HG02588 (cell line): ENCODE measurements around the gene GPN1.
"Not testable (repeated sequence)": the region's sequence is repeated elsewhere in the genome, so short reads cannot be mapped to it uniquely, and the experiment has no call there.

ENCODE experiments used
- ATAC-seq: cut with Tn5 transposase; IDR thresholded peaks from one replicate; pipeline ENCODE4 v1.9.1; 2021; ENCODE audit warnings: mild to moderate bottlenecking, moderate library complexity; ENCODE audit not compliant: unreplicated experiment

Gene GPN1

DNA sequence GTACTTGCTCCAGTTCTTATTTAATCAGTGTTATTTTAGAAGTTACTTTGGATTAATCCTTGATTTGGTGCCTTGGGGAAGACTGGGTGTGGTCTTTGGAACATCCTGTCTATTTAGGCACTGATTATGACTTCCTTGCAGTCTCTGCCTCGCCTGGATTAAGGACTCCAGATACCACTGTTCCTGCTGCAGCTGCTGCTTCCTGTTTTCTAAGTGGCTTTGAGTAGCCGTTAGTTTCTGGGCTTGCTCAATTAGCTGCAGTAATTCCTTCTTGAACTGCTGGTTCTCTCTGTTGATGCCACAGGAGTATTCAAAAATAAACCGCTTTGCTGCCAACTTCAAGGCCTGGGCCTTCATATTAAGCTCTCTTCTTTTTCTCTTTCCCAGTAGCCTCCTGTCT is 1.9 kb upstream of the GPN1 start:
- not testable (repeated sequence) for ATAC-seq

DNA sequence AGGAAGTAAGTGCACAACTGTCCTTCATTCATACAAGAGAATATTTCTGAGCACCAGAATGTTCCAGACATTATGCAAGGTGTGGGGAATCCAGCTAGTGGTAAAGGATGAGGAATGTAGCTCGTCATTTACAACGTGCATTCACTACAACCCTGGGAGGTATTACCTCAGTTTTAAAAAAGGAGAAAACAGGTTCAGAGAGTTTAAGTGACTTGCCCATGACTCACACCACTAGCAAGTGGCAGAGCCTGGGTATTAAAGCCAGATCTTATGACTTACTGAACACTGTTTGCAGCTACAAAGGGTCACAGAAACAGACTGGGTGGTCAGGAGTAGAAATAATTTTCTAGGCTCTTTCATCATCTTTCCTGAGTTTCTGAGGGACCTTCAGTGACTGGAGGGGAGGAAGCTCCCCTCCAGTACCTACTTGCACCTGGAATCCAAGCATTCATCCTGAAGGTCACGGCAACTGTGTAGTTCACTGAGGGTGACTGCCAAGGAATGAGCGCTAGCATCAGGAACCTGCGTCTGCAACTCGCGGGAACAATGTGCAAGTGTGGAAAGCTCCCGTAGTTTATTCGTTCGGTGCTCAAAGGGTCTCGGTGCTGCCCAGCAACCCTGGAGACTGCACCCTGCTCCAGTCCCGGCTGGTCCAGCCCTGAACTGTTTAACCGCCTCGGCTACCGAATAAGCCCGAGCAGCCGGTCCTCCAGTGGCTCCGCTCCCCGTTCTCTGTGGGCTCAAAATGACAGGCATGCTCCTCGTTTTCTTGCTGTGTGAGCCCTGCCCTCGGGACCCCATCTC is 685 bp upstream of the GPN1 start:
- peak; percentile 8 for ATAC-seq

DNA sequence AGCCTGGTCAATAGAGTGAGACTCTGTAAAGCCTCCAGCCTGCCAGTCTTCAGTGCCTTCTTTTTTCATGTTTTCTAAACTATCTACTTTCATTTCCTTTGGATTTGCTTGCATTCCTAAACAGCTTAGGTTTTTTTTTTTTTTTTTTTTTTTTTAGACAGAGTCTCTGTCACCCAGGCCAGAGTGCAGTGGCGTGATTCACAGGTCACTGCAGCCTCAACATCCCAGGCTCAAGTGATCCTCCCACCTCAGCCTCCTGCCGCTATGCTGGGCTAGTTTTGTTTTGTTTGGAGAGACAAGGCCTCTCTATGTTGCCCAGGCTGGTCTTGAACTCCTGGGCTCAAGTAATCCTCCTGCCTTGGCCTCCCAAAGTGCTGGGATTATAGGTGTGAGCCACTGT is 1.4 kb downstream of the GPN1 start:
- ATAC-seq: not testable (repeated sequence)

DNA sequence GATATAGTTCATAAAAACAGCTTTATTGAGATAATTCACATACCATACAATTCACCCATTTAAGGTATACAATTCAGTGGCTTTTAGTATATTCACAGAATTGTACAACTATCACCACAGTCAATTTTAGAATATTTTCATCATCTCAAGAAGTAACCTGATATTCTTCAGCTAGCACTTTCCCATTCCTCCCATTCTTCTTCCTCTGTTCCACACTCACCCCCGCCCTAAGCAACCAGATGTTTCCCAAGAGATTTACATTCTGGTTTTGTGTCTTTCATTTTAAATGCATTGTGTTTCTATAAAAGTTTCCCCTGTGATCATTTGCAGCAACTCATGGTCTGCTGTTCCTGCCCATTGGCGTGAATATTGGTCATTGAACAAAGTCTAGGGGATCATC is 5.4 kb downstream of the GPN1 start:
- ATAC-seq: no peak

DNA sequence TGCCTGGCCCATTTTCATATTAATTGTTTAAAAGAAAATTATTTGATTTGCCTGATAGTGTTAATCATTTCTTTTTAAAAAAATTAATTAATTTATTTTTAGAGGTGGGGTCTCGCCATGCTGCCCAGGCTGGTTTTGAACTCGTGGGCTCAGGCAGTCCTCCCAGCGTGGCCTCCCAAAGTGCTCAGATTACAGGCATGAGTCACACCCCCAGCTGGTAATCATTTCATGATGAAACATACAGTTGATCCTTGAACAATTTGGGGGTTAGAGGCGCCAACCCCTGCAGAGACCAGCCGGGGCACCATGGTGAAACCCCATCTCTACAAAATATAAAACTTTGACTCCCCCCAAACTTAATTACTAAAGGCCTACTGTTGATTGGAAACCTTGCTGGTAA is 7.9 kb downstream of the GPN1 start:
- no peak for ATAC-seq

DNA sequence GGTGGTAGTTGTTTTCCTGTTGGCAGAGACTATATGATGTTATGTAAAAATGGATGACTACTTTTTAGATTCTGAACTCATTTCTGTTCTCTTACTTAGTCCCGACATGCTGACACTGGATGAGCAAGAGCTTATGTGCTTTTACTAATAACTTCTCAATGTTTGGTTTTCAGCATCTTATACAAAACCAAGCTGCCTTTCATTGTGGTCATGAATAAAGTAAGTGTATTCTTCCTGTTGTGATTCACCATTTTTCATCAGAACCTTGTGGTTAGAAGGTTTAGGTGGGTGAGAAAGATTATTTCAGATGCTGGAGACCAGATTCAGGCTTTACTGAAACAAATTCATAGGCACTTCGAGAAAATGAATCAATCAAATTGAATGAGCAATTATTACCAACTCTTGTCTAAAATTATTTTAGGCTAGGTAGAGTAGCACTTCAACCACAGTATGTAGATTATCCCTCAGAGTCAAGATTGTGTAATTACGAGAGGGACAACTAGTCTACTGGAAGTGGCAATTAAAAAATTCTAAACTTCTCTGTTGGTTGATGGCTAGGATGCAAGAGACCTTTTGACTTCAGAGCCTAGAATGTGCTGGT is 9.3 kb downstream of the GPN1 start:
- ATAC-seq: no peak

DNA sequence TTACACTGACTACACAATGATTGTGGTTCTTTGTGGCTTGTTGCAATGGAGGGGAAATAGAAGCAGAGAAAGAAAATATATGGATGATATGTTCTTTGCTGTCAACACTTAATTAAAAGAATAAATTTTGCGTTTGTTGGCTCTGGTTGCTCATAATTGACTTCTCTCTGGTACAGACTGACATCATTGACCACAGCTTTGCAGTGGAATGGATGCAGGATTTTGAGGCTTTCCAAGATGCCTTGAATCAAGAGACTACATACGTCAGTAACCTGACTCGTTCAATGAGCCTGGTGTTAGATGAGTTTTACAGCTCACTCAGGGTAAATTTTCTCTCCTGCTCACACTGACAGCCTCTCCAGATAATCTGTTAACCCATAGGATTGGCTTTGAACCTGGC is 9.9 kb downstream of the GPN1 start:
- no peak for ATAC-seq

DNA sequence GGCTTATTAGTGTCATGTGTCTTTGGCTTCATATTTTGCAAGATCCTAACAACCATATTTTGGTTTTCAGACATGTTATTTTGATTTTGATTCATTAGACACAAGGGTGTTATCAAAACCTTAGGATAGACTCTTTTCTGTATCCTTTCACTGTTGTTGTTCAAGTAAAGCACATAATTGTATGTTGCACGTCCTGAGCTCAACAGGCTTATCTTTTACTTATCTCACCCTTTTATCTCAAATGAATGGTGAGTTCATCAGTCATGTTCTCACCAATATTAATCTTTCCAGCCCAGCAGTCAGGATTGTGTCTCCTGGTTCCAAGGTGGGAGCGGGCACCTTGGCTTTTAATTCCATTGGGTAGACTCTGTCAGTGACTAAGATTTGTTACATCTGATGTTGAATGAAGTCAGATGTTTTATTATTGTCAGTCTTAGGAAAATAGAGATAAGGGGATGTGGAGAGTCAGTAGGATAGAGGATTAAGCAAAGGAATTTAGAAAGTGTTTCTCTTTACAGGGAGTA is 11.9 kb downstream of the GPN1 start:
- ATAC-seq: no peak

DNA sequence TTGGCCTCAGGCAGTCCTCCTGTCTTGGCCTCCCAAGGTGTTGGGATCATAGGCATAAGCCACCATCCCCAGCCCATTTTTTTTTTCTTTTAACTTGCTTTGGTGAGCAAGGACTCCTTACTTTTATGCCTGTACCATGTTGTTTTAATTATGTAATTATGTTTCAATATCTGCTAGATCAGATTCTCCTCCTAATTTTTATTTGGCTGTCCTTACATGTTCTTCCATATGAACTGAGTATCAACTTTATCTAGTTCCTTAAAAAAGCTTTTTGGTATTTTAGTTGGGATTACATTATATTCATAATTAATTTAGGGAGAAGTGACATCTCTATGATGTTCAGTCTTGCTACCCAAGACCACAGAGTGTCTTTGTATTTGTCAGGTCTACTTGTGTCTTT is 16.3 kb downstream of the GPN1 start:
- no peak for ATAC-seq

DNA sequence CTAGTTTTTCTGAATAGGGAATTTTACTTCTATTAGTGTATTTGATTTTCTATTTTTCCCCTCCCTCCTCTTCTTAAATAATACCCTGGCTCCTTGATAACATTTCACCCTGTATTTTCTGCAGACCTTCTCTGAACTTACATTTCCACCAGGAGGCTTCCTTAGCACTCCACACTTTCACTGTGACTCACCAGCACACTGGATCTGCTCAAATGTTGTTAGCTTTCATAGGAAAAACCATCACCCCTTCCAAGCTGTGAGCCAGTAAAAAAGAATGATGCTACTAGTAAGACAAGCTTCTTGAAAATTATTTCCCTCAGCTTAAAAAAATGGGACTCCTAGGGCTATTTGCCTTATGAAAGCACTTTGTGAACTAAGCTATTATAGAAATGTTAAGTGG is 18.4 kb downstream of the GPN1 start:
- no peak for ATAC-seq

DNA sequence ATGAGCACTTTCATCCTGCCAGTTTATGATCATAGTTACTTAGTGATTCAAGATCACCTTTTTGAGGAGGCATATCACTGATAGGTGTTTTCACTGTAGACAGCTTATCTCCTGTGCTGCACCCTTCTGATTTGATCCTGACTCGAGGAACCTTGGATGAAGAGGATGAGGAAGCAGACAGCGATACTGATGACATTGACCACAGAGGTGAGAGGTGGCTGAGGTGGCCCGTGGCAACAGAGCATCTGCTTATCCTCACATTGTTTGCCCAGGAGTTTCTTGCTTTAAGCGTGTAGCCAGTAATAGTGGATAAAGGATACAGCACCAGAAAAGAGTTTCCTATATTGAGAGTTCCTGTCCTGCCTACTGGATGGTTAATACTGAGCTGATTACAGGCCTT is 18.9 kb downstream of the GPN1 start:
- ATAC-seq: no peak

DNA sequence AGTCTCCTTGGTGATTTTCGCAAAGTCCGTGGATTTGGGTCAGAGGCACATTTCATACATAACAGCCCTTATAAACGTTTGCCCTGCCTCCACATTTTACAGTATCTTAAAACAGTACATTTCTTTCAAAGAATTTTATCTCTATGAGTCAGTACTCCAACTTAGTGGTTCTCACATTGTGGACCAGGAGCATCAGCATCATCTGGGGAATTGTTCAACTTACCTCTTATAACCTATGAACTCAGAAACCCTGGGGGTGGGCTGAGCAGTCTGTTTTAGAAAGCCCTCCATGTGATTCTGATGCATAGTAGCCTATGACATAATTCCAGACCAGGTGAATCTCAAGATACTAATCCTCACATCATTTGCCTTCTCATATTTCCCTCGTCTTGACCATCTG is 22.2 kb downstream of the GPN1 start:
- ATAC-seq: no peak

DNA sequence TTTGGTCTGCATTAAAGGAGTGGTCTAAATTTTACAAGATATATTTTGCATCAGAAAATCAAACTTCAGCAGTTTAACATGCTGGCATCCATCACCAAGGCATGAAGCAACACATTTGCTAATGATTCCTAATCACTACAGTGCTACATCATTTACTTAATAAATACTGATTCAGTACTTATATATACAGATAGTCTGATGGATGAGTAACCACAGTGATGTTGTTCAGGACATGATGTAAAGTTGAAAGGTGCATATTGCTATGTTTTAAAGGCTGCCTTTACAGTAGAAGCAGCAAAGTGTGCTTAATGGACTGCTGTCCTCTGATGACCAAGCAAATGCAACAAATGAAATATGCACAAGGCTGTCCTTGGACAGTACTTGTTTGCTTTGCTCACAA is 23.5 kb downstream of the GPN1 start:
- no peak for ATAC-seq

DNA sequence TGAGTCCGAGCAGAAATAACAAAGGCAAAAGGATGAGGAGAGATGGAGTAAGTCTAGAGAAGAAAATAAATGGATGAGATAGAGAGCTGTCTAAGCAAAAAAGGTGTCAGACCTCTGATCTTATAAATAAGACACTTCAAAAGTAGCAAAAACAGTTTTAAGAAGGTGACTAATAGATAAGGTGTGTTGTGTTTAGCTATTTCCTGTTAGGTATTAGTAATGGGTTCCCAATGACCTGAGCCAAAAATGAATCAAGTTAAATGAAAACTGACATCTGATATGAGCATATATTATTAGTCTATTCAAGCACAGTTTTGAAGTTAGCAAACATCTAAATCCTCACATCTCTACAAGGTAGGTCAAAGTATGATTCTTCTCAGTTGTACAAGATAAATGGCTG is 23.9 kb downstream of the GPN1 start:
- no peak for ATAC-seq

DNA sequence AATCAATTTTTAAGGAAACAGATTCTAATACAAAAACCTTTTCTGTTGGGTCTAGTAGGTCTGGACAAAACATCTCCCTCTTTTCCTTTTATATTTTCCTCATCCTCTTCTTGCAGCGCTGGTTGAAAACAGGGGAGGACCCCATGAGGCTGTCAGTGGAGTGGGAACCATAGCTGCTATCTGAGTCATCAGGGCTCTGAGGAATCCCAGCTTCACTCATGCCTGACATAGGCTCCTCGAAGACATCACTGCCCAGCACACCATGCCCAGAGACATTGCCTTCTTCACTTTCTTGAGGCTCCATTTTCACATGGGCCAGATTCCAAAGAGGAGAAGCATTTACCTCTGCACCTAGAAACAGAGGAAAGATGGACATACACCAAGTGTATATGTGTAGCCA is 24.5 kb downstream of the GPN1 start:
- no peak for ATAC-seq

DNA sequence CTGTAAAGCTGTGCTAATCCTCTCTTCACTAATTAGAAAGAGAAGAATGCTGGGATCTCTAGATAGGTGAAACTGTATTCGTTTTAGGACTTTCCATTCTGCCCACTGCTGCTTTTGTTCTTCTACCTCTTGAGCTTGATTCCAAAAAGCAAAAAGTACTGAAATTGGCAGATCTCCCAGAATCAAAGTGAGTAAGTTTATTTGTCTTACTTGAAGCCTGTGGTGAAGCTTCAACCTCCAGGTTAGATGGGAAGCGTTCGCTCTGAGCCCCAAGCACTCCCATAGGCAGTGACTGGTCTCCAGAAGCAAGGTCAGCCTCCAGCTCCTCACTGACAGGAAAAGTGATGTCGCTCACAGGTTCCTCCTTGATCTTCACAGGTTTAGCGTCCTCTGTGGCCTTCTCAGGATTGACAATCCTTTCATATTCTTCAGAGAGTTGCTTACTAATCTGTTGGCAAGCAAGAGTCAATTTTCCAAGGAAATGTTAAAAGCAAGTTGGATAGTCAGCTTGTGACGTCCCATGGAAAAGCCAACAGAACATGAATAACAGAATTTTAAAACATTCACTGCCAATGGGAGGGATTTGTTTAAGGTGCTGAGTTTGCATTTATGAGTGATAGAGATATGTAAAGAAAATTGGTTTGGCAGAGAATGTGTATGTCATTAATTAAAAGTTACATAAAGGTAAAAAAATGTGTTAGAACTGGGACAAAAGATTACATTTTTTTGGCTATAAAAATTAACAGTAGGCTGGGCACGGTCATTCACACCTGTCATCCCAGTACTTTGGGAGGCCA is 26.5 kb downstream of the GPN1 start:
- ATAC-seq: no peak

DNA sequence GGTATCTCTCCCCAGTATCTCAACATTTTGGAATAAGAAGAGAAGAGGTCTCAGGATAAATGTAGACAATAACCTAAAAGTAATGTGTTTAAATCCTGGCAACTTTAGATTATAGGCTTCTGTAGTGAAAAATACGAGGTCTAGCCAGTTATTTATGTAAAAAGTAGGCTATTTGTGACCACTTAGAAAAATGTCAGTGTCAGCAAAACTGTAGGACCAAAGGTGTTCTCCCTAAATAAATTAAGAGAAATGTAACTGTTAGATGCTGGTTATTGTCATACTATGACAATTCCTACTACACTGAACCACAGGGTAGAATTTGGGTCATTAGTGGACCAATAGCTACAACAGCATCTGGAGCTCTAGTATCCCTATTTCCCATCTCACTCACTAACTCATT is 32.5 kb downstream of the GPN1 start:
- no peak for ATAC-seq

DNA sequence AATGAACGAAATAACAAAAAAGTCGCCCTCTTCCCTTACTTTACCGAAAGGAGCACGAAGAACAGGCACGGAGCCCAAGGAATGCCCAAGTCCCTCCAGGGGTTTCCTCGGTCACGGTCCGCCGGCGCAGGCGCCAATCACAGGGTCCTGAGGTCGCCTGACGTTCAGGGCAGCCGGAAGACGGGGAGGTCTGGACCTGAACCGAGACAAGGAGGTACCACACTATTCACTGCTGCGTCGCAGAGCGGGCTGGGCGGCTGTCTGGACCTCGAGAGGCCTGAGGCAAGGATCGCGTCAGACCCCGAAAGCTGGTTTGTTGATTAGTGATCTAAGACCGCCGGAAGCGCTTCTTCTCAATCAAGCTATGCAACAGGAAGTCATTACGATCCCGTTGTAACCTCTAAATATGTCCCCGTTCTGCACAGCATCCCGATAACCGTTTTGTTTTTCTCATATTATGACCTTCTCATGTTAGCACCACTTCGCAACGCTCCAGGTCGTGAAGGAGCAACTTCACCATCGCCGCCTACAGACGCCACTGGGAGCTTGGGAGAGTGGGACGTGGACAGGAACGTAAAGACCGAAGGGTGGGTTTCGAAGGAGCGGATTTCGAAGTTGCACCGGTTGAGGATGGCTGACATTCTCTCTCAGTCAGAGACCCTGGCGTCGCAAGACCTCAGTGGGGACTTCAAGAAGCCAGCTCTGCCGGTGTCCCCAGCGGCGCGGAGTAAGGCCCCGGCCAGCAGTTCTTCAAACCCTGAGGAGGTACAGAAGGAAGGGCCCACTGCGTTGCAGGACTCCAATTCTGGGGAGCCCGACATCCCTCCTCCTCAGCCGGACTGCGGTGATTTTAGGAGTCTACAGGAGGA is 34.7 kb downstream of the GPN1 start, which contains the start of the genes SLC4A1AP and SUPT7L:
Gene SLC4A1AP (plus strand): TSS at position 605 of the 869 bp plus-strand sequence. CDS start 26 bp downstream, at position 631.
Gene SUPT7L (minus strand): TSS at position 330 of the 869 bp plus-strand sequence. CDS start 1,422 bp downstream, outside the sequence.
- peak; percentile 63 for ATAC-seq

DNA sequence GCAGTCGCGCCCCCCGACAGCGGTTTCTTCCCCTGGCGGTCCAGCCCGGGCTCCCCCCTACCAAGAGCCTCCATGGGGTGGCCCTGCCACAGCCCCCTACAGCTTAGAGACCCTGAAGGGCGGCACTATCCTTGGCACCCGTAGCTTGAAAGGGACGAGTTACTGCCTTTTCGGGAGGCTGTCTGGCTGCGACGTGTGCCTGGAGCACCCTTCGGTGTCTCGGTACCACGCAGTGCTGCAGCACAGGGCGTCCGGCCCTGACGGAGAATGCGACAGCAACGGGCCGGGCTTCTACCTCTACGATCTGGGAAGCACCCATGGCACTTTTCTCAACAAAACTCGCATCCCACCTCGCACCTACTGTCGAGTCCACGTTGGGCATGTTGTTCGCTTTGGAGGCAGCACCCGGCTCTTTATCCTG is 35.3 kb downstream of the GPN1 start:
- peak; percentile 27 for ATAC-seq

DNA sequence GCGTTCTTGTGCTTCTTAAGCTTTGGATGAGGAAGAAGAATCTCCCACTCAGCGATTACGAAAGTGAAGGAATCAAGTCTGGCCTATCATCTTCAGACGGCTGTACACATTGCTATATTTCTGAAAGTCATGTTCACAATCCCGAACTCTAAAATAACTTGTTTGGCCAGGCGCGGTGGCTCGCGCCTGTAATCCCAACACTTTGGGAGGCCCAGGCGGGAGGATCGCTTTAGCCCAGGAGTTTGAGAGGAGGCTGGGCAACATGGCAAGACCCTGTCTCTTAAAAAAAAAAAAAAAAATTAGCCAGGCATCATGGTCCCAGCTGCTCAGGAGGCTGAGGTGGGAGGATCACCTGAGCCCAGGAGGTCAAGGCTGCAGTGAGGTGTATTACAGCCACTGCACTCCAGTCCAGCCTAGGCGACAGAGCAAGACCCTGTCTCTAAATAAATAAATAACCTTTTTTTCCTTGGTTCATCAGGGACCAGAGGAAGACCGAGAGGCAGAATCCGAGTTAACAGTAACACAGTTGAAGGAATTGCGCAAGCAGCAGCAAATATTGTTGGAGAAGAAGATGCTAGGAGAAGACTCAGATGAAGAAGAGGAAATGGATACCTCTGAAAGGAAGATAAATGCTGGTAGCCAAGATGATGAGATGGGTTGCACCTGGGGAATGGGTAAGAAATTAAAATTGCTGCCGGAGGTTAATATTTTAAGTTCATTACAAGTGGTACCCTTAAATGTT is 35.9 kb downstream of the GPN1 start:
- ATAC-seq: no peak
